ENCODE measurements around the gene AMFR. TPM values are rescaled to one million over a fixed set of nuclear protein-coding genes. Genes with fewer than 3 reads are reported as not detected.

AMFR gene
- total RNA-seq, 2 donors from 2014 or later: 29.7 to 32.3 TPM

DNA sequence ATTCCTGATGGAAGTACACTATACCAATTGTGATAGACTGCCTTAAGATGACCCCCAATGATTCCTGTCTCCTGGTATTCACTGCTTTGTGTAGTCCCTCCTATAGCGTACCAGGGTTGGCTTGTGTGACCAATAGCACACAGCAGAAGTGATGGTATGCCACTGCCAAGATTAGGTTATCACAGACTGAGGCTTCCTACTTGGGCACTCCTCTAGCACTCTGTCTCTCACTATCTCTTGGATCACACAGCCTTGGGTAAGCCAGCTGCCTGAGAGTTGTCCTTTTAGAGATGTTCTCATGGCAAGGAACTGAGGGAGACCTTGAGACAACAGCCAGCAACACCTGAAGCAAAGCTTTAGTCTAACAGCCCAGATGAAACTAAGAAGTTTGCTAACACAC is 12.7 kb upstream of the AMFR start:
- Mint-ChIP-seq H3K36me3 (peaks cover 15 to 22% of the 10 kb centered on the region in 2 donors), H3K9me3 (no peaks in the 10 kb centered on the region), H3K27ac (no peak overlapping the region)
- DNase-seq (ENCODE audit: low spot score in 2 of 2) (no peak), ATAC-seq (no peak)

GRCh38 chr16:56436258-56436657 is 10.9 kb upstream of the AMFR start:
- ATAC-seq (no peak), DNase-seq (ENCODE audit: low spot score in 2 of 2) (no peak)
- Mint-ChIP-seq H3K27ac (no peak overlapping the region), H3K9me3 (no peaks in the 10 kb centered on the region), H3K36me3 (peaks cover 15 to 16% of the 10 kb centered on the region in 2 donors)

DNA sequence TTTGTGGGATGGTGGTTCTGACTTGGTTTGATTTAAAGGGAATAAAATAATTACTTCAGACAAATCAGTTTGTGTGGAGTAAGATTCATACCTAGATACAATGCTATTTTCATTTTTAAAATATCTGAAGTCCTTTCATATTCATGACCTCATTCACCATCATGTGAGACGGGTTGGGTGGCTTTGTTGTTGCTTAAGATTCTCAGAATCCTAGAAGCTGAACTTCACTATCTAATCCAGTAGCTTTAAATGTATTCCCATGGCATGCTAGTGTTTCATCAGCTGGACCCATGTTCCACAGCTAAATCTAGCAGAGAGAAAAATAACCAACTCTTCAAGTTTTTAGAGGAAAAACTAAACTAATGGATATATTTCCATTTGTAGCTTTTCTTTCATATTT is 2.7 kb upstream of the AMFR start:
- Mint-ChIP-seq H3K36me3 (peaks cover 5 to 11% of the 10 kb centered on the region in 2 donors), H3K9me3 (no peaks in the 10 kb centered on the region), H3K27ac (no peak overlapping the region)
- peak in 1 of 2 donors; percentile 8 for ATAC-seq
- no peak for DNase-seq (ENCODE audit: low spot score in 2 of 2)

GRCh38 chr16:56426585-56426984 is 1.2 kb upstream of the AMFR start:
- Mint-ChIP-seq H3K27ac (no peak overlapping the region), H3K9me3 (no peaks in the 10 kb centered on the region), H3K36me3 (peaks cover 5 to 8% of the 10 kb centered on the region in 2 donors)
- DNase-seq (ENCODE audit: low spot score in 2 of 2): no peak
- no peak for ATAC-seq

GRCh38 chr16:56424791-56425438 is 430 bp downstream of the AMFR start:
- Mint-ChIP-seq H3K9me3 (no peaks in the 10 kb centered on the region), H3K27ac (peak overlapping the region; percentile 89 to 96), H3K36me3 (peaks cover 0 to 5% of the 10 kb centered on the region in 2 donors)
- DNase-seq (ENCODE audit: low spot score in 2 of 2) (peak; percentile 45 to 60), ATAC-seq (peak; percentile 56 to 60)

DNA sequence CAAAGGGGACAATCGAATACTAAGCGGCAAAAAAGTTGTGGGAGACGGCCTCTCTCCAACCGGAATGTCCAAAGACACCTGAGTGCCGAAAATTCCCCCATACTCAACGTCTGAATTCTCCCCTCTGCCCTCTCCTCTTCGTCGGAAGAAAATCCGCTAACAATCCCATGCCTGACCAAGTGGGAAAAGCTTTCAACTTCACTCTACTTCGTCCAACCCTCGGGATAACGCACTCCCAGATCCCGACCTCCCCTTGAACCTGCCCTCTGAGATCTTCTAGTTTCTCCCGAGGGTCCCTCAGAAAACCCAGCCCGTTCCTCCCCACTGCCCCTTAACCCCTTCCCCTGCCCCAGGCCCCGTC is 961 bp downstream of the AMFR start:
- peak overlapping the region; percentile 89 to 96 for H3K27ac Mint-ChIP-seq
- H3K9me3 Mint-ChIP-seq: no peaks in the 10 kb centered on the region
- DNase-seq (ENCODE audit: low spot score in 2 of 2): no peak
- no peak for ATAC-seq
- H3K36me3 Mint-ChIP-seq: peaks cover 0 to 5% of the 10 kb centered on the region in 2 donors

GRCh38 chr16:56423584-56424403 is 1.6 kb downstream of the AMFR start:
- DNase-seq (ENCODE audit: low spot score in 2 of 2) (no peak), ATAC-seq (no peak)
- peaks cover 0 to 5% of the 10 kb centered on the region in 2 donors for H3K36me3 Mint-ChIP-seq
- H3K27ac Mint-ChIP-seq: peak overlapping the region; percentile 89 to 96
- no peaks in the 10 kb centered on the region for H3K9me3 Mint-ChIP-seq

- Mint-ChIP-seq H3K27ac (peak overlapping the region in 1 of 2 donors; percentile 34), H3K9me3 (no peaks in the 10 kb centered on the region), H3K36me3 (peaks cover 0 to 5% of the 10 kb centered on the region in 2 donors)
- no peak for ATAC-seq
- DNase-seq (ENCODE audit: low spot score in 2 of 2): no peak
Measured at GRCh38 chr16:56422896-56423441, 2.4 kb downstream of the AMFR start.

- Mint-ChIP-seq H3K27ac (peak overlapping the region; percentile 34 to 41), H3K9me3 (no peaks in the 10 kb centered on the region), H3K36me3 (peaks cover 0 to 5% of the 10 kb centered on the region in 2 donors)
- DNase-seq (ENCODE audit: low spot score in 2 of 2) (no peak), ATAC-seq (no peak)
Measured at GRCh38 chr16:56421976-56422669, 3.2 kb downstream of the AMFR start.

GRCh38 chr16:56421313-56421712 is 4.0 kb downstream of the AMFR start:
- Mint-ChIP-seq H3K36me3 (peaks cover 0 to 5% of the 10 kb centered on the region in 2 donors), H3K27ac (no peak overlapping the region), H3K9me3 (no peaks in the 10 kb centered on the region)
- ATAC-seq (no peak), DNase-seq (ENCODE audit: low spot score in 2 of 2) (no peak)

GRCh38 chr16:56420613-56421012 is 4.7 kb downstream of the AMFR start:
- no peak overlapping the region for H3K27ac Mint-ChIP-seq
- no peak for DNase-seq (ENCODE audit: low spot score in 2 of 2)

DNA sequence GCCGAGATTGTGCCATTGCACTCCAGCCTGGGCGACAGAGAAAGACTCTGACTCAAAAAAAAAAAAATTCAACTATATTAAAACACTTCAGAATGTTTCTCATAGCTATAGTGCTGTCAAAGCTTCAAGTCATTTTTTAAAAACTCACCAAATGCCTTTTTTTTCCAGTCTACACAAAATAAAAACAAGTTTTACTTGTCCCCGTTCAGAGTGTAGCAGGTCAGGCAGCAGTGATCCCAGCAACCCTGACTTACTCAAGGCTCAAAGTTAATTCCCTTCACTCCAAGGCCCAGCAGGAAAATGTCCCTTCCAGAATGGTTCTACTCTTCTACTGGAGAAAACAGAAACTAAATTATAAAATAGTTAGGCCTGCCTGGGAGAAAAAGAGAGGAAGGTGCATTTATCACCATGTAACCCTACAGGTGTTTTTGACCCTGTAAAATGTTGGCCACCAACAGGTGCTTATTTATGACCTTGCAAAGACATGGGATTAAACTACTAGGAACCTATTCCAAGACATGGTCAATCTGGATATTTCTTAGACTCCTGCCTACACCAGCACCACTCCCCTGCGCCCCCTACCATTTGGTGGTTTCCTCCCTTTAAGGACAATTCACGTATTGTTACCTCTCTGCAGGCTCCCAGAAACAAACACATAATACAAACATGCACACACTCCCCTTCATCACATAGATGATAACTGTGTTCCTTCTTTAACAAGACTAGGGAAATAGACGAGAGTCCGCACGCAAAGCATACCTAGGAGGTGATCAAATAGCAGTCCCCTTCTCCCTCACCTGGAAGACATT is 5.4 kb downstream of the AMFR start:
- Mint-ChIP-seq H3K36me3 (peaks cover 0 to 5% of the 10 kb centered on the region in 2 donors), H3K9me3 (no peaks in the 10 kb centered on the region), H3K27ac (no peak overlapping the region)
- ATAC-seq: no peak
- no peak for DNase-seq (ENCODE audit: low spot score in 2 of 2)

More at GRCh38 chr16:56420613-56421012, 4.7 kb downstream of the AMFR start:
- peaks cover 0 to 5% of the 10 kb centered on the region in 2 donors for H3K36me3 Mint-ChIP-seq
- H3K9me3 Mint-ChIP-seq: no peaks in the 10 kb centered on the region
- no peak for ATAC-seq

DNA sequence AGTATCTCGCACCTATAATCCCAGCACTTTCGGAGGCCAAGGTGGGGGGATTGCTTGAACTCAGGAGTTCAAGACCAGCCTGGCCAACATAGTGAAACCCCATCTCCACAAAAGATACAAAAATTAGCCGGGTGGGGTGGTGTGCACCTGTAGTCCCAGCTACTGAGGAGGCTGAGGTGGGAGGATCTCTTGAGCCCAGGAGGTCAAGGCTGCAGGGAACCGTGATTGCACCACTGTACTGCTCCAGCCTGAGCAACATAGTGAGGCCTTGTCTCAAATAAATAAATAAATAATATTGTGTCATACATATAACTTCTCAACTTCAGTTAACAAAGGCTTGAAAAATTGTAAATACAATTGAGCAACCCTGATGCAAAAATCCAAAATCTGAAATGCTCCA is 8.2 kb downstream of the AMFR start:
- Mint-ChIP-seq H3K27ac (no peak overlapping the region), H3K9me3 (no peaks in the 10 kb centered on the region), H3K36me3 (no peaks in the 10 kb centered on the region)
- ATAC-seq: no peak
- DNase-seq (ENCODE audit: low spot score in 2 of 2): no peak

GRCh38 chr16:56415875-56416274 is 9.5 kb downstream of the AMFR start:
- DNase-seq (ENCODE audit: low spot score in 2 of 2) (no peak), ATAC-seq (no peak)
- no peak overlapping the region for H3K27ac Mint-ChIP-seq
- no peaks in the 10 kb centered on the region for H3K9me3 Mint-ChIP-seq
- H3K36me3 Mint-ChIP-seq: no peaks in the 10 kb centered on the region

DNA sequence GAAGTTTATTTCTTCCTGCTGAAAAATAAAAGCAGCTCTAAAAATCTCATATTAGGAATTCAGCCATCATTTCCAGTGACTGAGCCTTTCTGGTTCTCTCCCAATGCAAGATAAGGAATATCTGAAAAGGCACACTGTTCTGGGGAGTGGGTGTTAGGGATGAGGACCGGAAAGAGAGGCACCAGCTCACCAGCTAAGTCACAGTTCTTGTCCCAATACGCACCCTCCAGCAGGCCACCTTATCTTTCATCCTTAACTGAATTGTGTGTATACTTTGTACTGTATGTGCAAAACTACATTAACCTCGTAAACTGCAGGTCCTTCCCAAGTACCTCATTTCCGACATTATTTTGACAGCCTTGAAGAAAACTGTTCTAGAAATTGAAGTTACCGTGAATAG is 11.0 kb downstream of the AMFR start:
- Mint-ChIP-seq H3K27ac (no peak overlapping the region), H3K9me3 (no peaks in the 10 kb centered on the region), H3K36me3 (no peaks in the 10 kb centered on the region)
- DNase-seq (ENCODE audit: low spot score in 2 of 2) (no peak), ATAC-seq (no peak)

DNA sequence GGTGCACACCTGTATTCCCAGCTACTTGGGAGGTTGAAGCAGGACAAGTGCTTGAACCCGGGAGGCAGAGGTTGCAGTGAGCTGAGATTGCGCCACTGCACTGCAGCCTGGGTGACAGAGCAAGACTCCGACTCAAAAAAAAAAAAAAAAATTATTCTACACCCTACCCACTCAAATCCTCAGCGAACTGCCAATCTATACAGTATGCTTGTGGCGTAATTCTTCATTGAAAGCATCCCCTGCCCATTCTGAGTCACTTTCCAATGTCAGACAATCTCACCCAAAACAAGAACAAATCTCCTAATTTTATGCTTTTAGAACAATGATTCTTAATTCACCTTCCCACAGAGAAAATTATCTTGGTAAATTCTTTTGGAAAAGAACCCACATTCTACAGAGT is 12.0 kb downstream of the AMFR start:
- Mint-ChIP-seq H3K36me3 (no peaks in the 10 kb centered on the region), H3K9me3 (no peaks in the 10 kb centered on the region), H3K27ac (no peak overlapping the region)
- DNase-seq (ENCODE audit: low spot score in 2 of 2) (no peak), ATAC-seq (no peak)
